GM18868 (cell line): ENCODE data around the gene SSTR3.
"Not testable (repeated sequence)": the region's sequence is repeated elsewhere in the genome, so short reads cannot be mapped to it uniquely, and the experiment has no call there.

ENCODE experiments used
- ATAC-seq: cut with Tn5 transposase; IDR thresholded peaks from one replicate; pipeline ENCODE4 v1.9.1; 2021; ENCODE audit warnings: mild to moderate bottlenecking, moderate library complexity; ENCODE audit not compliant: unreplicated experiment

SSTR3 gene

GRCh38 chr22:37213218-37213855, 1.1 kb upstream of the SSTR3 start:
- ATAC-seq = no peak

GRCh38 chr22:37211866-37212173, 457 bp downstream of the SSTR3 start:
- ATAC-seq = no peak

GRCh38 chr22:37211075-37211865, 1.0 kb downstream of the SSTR3 start:
- ATAC-seq = no peak

- ATAC-seq = no peak
These were observed 2.1 kb downstream of the SSTR3 start for GRCh38 chr22:37210041-37210803.

GRCh38 chr22:37209140-37209845, 3.0 kb downstream of the SSTR3 start:
- no peak for ATAC-seq

- no peak for ATAC-seq
These were observed 3.7 kb downstream of the SSTR3 start for GRCh38 chr22:37208401-37209139.

GRCh38 chr22:37207981-37208380, 4.3 kb downstream of the SSTR3 start:
- no peak for ATAC-seq

- no peak for ATAC-seq
These were observed 5.1 kb downstream of the SSTR3 start for GRCh38 chr22:37206841-37207821.

GRCh38 chr22:37206118-37206840, 6.0 kb downstream of the SSTR3 start:
- no peak for ATAC-seq

GRCh38 chr22:37205046-37205445, 7.2 kb downstream of the SSTR3 start:
- no peak for ATAC-seq

- ATAC-seq = no peak
These were observed 8.1 kb downstream of the SSTR3 start for GRCh38 chr22:37204045-37204655.

GRCh38 chr22:37203354-37204044, 8.8 kb downstream of the SSTR3 start:
- ATAC-seq = no peak

- ATAC-seq = no peak
These were observed 9.6 kb downstream of the SSTR3 start for GRCh38 chr22:37202716-37203115.

GRCh38 chr22:37202001-37202555, 10.2 kb downstream of the SSTR3 start:
- no peak for ATAC-seq

GRCh38 chr22:37201443-37201820, 10.8 kb downstream of the SSTR3 start:
- ATAC-seq = not testable (repeated sequence)

- ATAC-seq = no peak
These were observed 12.5 kb downstream of the SSTR3 start for GRCh38 chr22:37199760-37200108.

GRCh38 chr22:37199103-37199759, 13.0 kb downstream of the SSTR3 start:
- ATAC-seq = peak; percentile 90
